HG02938 (cell line): ENCODE data around the gene MYO1F.
"Not testable (repeated sequence)": the region's sequence is repeated elsewhere in the genome, so short reads cannot be mapped to it uniquely, and the experiment has no call there.

Experiments
- ATAC-seq: cut with Tn5 transposase; IDR thresholded peaks from one replicate; pipeline ENCODE4 v1.9.1; 2021; ENCODE audit warnings: mild to moderate bottlenecking, moderate library complexity; ENCODE audit not compliant: unreplicated experiment

Gene MYO1F

GRCh38 chr19:8577247-8577646 is at the start of gene MYO1F:
TSS of gene MYO1F (minus strand) at chr19:8577442. CDS start at chr19:8577309, 133 bp downstream.
- ATAC-seq, result no peak

GRCh38 chr19:8626842-8627241 is 49.6 kb upstream of the MYO1F start:
- ATAC-seq, result no peak

- ATAC-seq, result not testable (repeated sequence)
Observed at GRCh38 chr19:8622886-8623285, 45.6 kb upstream of the MYO1F start.

GRCh38 chr19:8618751-8619150 is 41.5 kb upstream of the MYO1F start:
- ATAC-seq, result no peak

GRCh38 chr19:8617984-8618383 is 40.7 kb upstream of the MYO1F start:
- no peak for ATAC-seq

- ATAC-seq, result not testable (repeated sequence)
Observed at GRCh38 chr19:8617325-8617724, 40.1 kb upstream of the MYO1F start.

GRCh38 chr19:8616861-8617260 is 39.6 kb upstream of the MYO1F start:
- no peak for ATAC-seq

GRCh38 chr19:8615813-8616596 is 38.8 kb upstream of the MYO1F start:
- no peak for ATAC-seq

- ATAC-seq, result no peak
Observed at GRCh38 chr19:8615024-8615423, 37.8 kb upstream of the MYO1F start.

GRCh38 chr19:8614455-8614854 is 37.2 kb upstream of the MYO1F start:
- no peak for ATAC-seq

- no peak for ATAC-seq
Observed at GRCh38 chr19:8612807-8613171, 35.5 kb upstream of the MYO1F start.

- ATAC-seq, result no peak
Observed at GRCh38 chr19:8611877-8612806, 34.9 kb upstream of the MYO1F start.

- no peak for ATAC-seq
Observed at GRCh38 chr19:8611391-8611876, 34.2 kb upstream of the MYO1F start.

GRCh38 chr19:8610936-8611300 is 33.7 kb upstream of the MYO1F start:
- no peak for ATAC-seq

- ATAC-seq, result no peak
Observed at GRCh38 chr19:8610041-8610935, 33.0 kb upstream of the MYO1F start, which contains the start of gene ADAMTS10. TSS of gene ADAMTS10 (minus strand) at chr19:8610715. CDS start at chr19:8605710, 5,005 bp downstream.

- ATAC-seq, result no peak
Observed at GRCh38 chr19:8609279-8610040, 32.2 kb upstream of the MYO1F start.

- no peak for ATAC-seq
Observed at GRCh38 chr19:8608941-8609278, 31.7 kb upstream of the MYO1F start.

GRCh38 chr19:8607386-8607785 is 30.1 kb upstream of the MYO1F start:
- ATAC-seq, result no peak

GRCh38 chr19:8605514-8605913 is 28.3 kb upstream of the MYO1F start:
- ATAC-seq, result no peak

- ATAC-seq, result no peak
Observed at GRCh38 chr19:8601796-8602195, 24.6 kb upstream of the MYO1F start.
